NCI-H2081 treated with DMSO at 0.1 percent for 48 hours (cell line): ENCODE results near the gene GCC1.
"Not testable (repeated sequence)": the region's sequence is repeated elsewhere in the genome, so short reads cannot be mapped to it uniquely, and the experiment has no call there.

Source experiments
- DNase-seq: peaks from one replicate; lab custom pipeline; 2025; lab: John Stamatoyannopoulos, UW

GCC1 gene

GRCh38 chr7:127589896-127590295, 4.5 kb upstream of the GCC1 start:
- no peak for DNase-seq

GRCh38 chr7:127588697-127589482, 3.5 kb upstream of the GCC1 start:
- no peak for DNase-seq

GRCh38 chr7:127588019-127588696, 2.8 kb upstream of the GCC1 start, which contains the start of gene ARF5:
Gene ARF5 (plus strand): TSS chr7:127588411. CDS start chr7:127588499, 88 bp downstream.
- no peak for DNase-seq

- no peak for DNase-seq
Observed at GRCh38 chr7:127587663-127588018, 2.2 kb upstream of the GCC1 start.

GRCh38 chr7:127586346-127586745, 950 bp upstream of the GCC1 start:
- no peak for DNase-seq

GRCh38 chr7:127584648-127585043, 750 bp downstream of the GCC1 start:
- DNase-seq = no peak

GRCh38 chr7:127582361-127582760, 3.0 kb downstream of the GCC1 start:
- DNase-seq = no peak

GRCh38 chr7:127581716-127582115, 3.7 kb downstream of the GCC1 start:
- DNase-seq = no peak

GRCh38 chr7:127580612-127581011, 4.8 kb downstream of the GCC1 start:
- no peak for DNase-seq

GRCh38 chr7:127578711-127579275, 6.6 kb downstream of the GCC1 start:
- no peak for DNase-seq

GRCh38 chr7:127578036-127578684, 7.2 kb downstream of the GCC1 start:
- DNase-seq = no peak

GRCh38 chr7:127571741-127572505, 13.5 kb downstream of the GCC1 start:
- DNase-seq = no peak

- not testable (repeated sequence) for DNase-seq
Observed at GRCh38 chr7:127568034-127568433, 17.4 kb downstream of the GCC1 start.

- DNase-seq = no peak
Observed at GRCh38 chr7:127566242-127566641, 19.2 kb downstream of the GCC1 start.

GRCh38 chr7:127557803-127558202, 27.6 kb downstream of the GCC1 start:
- no peak for DNase-seq

- no peak for DNase-seq
Observed at GRCh38 chr7:127556404-127556803, 29.0 kb downstream of the GCC1 start.

GRCh38 chr7:127551941-127552340, 33.5 kb downstream of the GCC1 start:
- no peak for DNase-seq

- no peak for DNase-seq
Observed at GRCh38 chr7:127550247-127550646, 35.1 kb downstream of the GCC1 start.

GRCh38 chr7:127546313-127546712, 39.1 kb downstream of the GCC1 start:
- DNase-seq = no peak

GRCh38 chr7:127541548-127541947, 43.8 kb downstream of the GCC1 start:
- no peak for DNase-seq

GRCh38 chr7:127540461-127540860, 44.9 kb downstream of the GCC1 start:
- DNase-seq = not testable (repeated sequence)

GRCh38 chr7:127539116-127539515, 46.3 kb downstream of the GCC1 start:
- DNase-seq = no peak
